Neural cell (in vitro differentiated cells): Measurements from ENCODE around the gene IGSF21. TPM values are rescaled to one million over a fixed set of nuclear protein-coding genes. Genes with fewer than 3 reads are reported as not detected.

ENCODE experiments used
- H2AFZ ChIP-seq: fragments of 200-600, 300-800 bp; sonication (generic), shearing (Covaris generic); 2 replicates; pipeline ENCODE4 v1.6.0; 2014; ENCODE audit warnings: low read depth, mild to moderate bottlenecking, antibody characterized with exemption, low read length, moderate library complexity
- H3F3A ChIP-seq: fragments of 200-600 bp; shearing (Covaris generic); 2 replicates; pipeline ENCODE4 v1.6.1; 2016; ENCODE audit warnings: mild to moderate bottlenecking, moderate library complexity, mixed read lengths, antibody characterized with exemption, low read length; ENCODE audit not compliant: insufficient read depth, poor library complexity, severe bottlenecking
- H3K27ac ChIP-seq: fragments of 200-600, 300-800 bp; sonication (generic), shearing (Covaris generic); 2 replicates; pipeline ENCODE4 v1.5.1; 2014; ENCODE audit warnings: mild to moderate bottlenecking, low read length, moderate library complexity
- H3K27me3 ChIP-seq: fragments of 300-800, 200-600 bp; sonication (generic), shearing (Covaris generic); 2 replicates; pipeline ENCODE4 v1.6.0; 2014; ENCODE audit warnings: mild to moderate bottlenecking, low read depth, low read length, moderate library complexity; ENCODE audit not compliant: insufficient read depth
- H3K36me3 ChIP-seq: fragments of 300-800, 200-600 bp; sonication (generic), shearing (Covaris generic); 2 replicates; pipeline ENCODE4 v1.5.1; 2014; ENCODE audit warnings: mild to moderate bottlenecking, antibody characterized with exemption, low read length, moderate library complexity; ENCODE audit not compliant: insufficient read depth
- H3K4me2 ChIP-seq: fragments of 300-800, 200-600 bp; sonication (generic), shearing (Covaris generic); 2 replicates; pipeline ENCODE4 v1.6.0; 2014; ENCODE audit warnings: mild to moderate bottlenecking, low read length
- H3K4me3 ChIP-seq: fragments of 300-800, 200-600 bp; sonication (generic), shearing (Covaris generic); 2 replicates; pipeline ENCODE4 v1.5.1; 2014; ENCODE audit warnings: mild to moderate bottlenecking, low read length, moderate library complexity
- H3K79me2 ChIP-seq: fragments of 200-600 bp; shearing (Covaris generic); replicated peaks from 2 replicates; pipeline ENCODE4 v1.6.0; 2014; ENCODE audit warnings: mild to moderate bottlenecking, low read length, moderate library complexity; ENCODE audit not compliant: insufficient read depth
- H3K9ac ChIP-seq: fragments of 300-800, 200-600 bp; sonication (generic), shearing (Covaris generic); 2 replicates; pipeline ENCODE4 v1.6.1; 2016; ENCODE audit warnings: mild to moderate bottlenecking, low read length, mixed read lengths
- H3K9me2 ChIP-seq: fragments of 200-600 bp; shearing (Covaris generic); 2 replicates; pipeline ENCODE4 v1.6.1; 2016; ENCODE audit warnings: mild to moderate bottlenecking, low read length, mixed read lengths; ENCODE audit not compliant: insufficient read depth
- H3K9me3 ChIP-seq: fragments of 200-600, 300-800 bp; sonication (generic), shearing (Covaris generic); 2 replicates; pipeline ENCODE4 v1.6.1; 2016; ENCODE audit warnings: mild to moderate bottlenecking, mixed run types, low read length, moderate library complexity, mixed read lengths
- H4K20me1 ChIP-seq: fragments of 200-600 bp; shearing (Covaris generic); 2 replicates; pipeline ENCODE4 v1.6.1; 2016; ENCODE audit warnings: mild to moderate bottlenecking, mixed run types; ENCODE audit not compliant: insufficient read depth
- EP300 ChIP-seq: fragments of 450-650 bp; conservative IDR thresholded peaks from 2 replicates; pipeline ENCODE4 v1.6.1; 2014; ENCODE audit warnings: antibody characterized with exemption, mild to moderate bottlenecking, moderate library complexity; ENCODE audit not compliant: poor library complexity, severe bottlenecking
- EZH2 ChIP-seq: fragments of 200-600, 300-800 bp; shearing (Covaris generic), sonication (generic); IDR thresholded peaks from 2 replicates; pipeline ENCODE4 v1.6.1; 2014; ENCODE audit warnings: antibody characterized with exemption, low read length, borderline replicate concordance, mild to moderate bottlenecking; ENCODE audit not compliant: insufficient read depth, poor library complexity, severe bottlenecking
- MXI1 ChIP-seq: fragments of 450-650 bp; conservative IDR thresholded peaks from 2 replicates; pipeline ENCODE4 v1.6.1; 2014; ENCODE audit warnings: antibody characterized with exemption, mild to moderate bottlenecking; ENCODE audit not compliant: poor library complexity, severe bottlenecking
- POLR2AphosphoS5 ChIP-seq: IDR thresholded peaks from 2 replicates; pipeline ENCODE4 v1.6.1; 2012
- RAD21 ChIP-seq: fragments of 450-650 bp; conservative IDR thresholded peaks from 2 replicates; pipeline ENCODE4 v1.6.1; 2014; ENCODE audit warnings: antibody characterized with exemption, mild to moderate bottlenecking, moderate library complexity
- SMC3 ChIP-seq: fragments of 450-650 bp; conservative IDR thresholded peaks from 2 replicates; pipeline ENCODE4 v1.6.1; 2014; ENCODE audit warnings: antibody characterized with exemption, mild to moderate bottlenecking, moderate library complexity; ENCODE audit not compliant: poor library complexity
- TAF1 ChIP-seq: IDR thresholded peaks from 2 replicates; pipeline ENCODE4 v1.6.1; 2012; ENCODE audit warnings: low read depth
- polyA plus RNA-seq: library from polyadenylated mRNA; depleted of rRNA; stranded (reverse); fragments of >200 nt; gene quantifications from 2 replicates; pipeline ENCODE4 v1.2.3, GENCODE V29; 2014
- TF ChIP-seq, protein P1 (sequence below): fragments of 450-650 bp; IDR thresholded peaks from 2 replicates; pipeline ENCODE4 v1.5.1; 2014; ENCODE audit warnings: antibody characterized with exemption, mild to moderate bottlenecking, moderate library complexity; ENCODE audit not compliant: poor library complexity, severe bottlenecking
- TF ChIP-seq, protein P2 (sequence below): IDR thresholded peaks from 2 replicates; pipeline ENCODE4 v1.6.1; 2012; ENCODE audit warnings: borderline replicate concordance

IGSF21 gene
- polyA plus RNA-seq, 1 donor from 2014 or later, result 2.4 TPM

DNA sequence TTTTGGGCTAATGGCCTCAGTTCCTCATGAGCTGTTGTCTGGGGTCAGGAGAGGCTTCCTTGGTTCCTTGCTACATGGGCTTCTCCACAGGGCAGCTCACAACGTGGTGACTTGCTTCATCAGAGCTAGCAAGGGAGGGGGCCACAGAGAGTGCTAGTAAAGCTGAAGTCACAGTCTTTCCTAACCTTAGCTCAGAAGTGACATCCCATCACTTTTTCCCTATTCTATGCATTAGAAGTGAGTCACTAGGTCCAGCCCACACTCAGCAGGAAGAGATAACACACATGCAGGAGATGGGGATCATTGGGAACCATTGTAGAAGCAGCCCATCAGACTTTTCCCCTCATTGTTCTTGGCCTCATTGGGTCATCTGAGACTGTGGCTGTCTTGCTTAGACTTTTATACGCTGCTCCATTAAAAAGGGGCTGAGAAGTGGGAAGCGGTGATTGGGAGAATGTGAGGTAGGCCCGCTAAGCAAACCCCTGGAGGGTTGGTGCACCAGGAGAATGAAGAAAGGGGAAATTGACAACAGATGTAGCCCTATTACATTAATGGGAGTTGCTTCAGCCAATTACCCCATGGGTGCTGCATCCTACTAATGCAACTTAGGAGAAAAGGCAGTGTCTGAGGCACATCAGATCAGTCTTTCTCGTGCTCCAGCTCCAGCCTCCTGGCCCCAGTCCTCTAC, 22.1 kb upstream of the IGSF21 start:
- H2AFZ ChIP-seq, result no peak overlapping the region
- H3K79me2 ChIP-seq, result no peaks in the 10 kb centered on the region
- no peak overlapping the region for H3K4me3 ChIP-seq
- no peak overlapping the region for H3K9ac ChIP-seq
- H3K27me3 ChIP-seq, result no peaks in the 10 kb centered on the region
- no peaks in the 10 kb centered on the region for H3K9me3 ChIP-seq
- no peaks in the 10 kb centered on the region for H3K36me3 ChIP-seq
- no peaks in the 10 kb centered on the region for H3K9me2 ChIP-seq
- H4K20me1 ChIP-seq, result no peaks in the 10 kb centered on the region
- H3K4me2 ChIP-seq, result no peak overlapping the region
- H3K27ac ChIP-seq, result no peak overlapping the region
- no peaks in the 10 kb centered on the region for H3F3A ChIP-seq
- TF ChIP-seq POLR2AphosphoS5 (no peak), EZH2 (no peak), MXI1 (no peak), SMC3 (no peak), RAD21 (no peak), EP300 (no peak), TAF1 (no peak)
- TF ChIP-seq, protein P1, sequence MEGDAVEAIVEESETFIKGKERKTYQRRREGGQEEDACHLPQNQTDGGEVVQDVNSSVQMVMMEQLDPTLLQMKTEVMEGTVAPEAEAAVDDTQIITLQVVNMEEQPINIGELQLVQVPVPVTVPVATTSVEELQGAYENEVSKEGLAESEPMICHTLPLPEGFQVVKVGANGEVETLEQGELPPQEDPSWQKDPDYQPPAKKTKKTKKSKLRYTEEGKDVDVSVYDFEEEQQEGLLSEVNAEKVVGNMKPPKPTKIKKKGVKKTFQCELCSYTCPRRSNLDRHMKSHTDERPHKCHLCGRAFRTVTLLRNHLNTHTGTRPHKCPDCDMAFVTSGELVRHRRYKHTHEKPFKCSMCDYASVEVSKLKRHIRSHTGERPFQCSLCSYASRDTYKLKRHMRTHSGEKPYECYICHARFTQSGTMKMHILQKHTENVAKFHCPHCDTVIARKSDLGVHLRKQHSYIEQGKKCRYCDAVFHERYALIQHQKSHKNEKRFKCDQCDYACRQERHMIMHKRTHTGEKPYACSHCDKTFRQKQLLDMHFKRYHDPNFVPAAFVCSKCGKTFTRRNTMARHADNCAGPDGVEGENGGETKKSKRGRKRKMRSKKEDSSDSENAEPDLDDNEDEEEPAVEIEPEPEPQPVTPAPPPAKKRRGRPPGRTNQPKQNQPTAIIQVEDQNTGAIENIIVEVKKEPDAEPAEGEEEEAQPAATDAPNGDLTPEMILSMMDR, result no peak
- TF ChIP-seq, protein P2, sequence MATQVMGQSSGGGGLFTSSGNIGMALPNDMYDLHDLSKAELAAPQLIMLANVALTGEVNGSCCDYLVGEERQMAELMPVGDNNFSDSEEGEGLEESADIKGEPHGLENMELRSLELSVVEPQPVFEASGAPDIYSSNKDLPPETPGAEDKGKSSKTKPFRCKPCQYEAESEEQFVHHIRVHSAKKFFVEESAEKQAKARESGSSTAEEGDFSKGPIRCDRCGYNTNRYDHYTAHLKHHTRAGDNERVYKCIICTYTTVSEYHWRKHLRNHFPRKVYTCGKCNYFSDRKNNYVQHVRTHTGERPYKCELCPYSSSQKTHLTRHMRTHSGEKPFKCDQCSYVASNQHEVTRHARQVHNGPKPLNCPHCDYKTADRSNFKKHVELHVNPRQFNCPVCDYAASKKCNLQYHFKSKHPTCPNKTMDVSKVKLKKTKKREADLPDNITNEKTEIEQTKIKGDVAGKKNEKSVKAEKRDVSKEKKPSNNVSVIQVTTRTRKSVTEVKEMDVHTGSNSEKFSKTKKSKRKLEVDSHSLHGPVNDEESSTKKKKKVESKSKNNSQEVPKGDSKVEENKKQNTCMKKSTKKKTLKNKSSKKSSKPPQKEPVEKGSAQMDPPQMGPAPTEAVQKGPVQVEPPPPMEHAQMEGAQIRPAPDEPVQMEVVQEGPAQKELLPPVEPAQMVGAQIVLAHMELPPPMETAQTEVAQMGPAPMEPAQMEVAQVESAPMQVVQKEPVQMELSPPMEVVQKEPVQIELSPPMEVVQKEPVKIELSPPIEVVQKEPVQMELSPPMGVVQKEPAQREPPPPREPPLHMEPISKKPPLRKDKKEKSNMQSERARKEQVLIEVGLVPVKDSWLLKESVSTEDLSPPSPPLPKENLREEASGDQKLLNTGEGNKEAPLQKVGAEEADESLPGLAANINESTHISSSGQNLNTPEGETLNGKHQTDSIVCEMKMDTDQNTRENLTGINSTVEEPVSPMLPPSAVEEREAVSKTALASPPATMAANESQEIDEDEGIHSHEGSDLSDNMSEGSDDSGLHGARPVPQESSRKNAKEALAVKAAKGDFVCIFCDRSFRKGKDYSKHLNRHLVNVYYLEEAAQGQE, result no peak

DNA sequence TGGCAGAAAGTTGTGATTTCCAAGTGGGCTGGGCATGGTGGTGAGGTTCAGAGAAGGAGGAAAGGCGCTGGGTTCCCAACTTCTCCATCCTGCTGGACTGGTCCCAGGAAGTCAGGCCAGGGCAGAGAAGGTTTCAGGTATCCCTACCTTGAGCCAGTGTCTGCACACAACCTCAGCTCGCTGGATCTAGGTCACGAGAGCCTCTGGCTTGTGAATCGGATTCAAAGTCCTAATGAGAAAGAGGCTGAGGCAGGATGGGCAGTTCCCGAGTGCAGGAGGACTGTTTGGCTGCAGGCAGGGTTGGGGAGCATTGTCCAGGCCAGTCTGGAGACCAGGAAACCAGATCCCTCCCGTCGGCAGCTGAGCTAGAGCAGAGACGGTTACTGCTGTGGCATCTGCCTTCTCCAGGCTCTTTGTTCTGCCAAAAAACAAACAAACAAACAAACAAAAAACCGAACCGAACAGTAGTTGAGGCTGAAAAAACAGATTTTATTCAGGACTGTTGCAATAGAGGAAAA, 19.5 kb upstream of the IGSF21 start:
- H3K79me2 ChIP-seq, result no peaks in the 10 kb centered on the region
- no peaks in the 10 kb centered on the region for H3F3A ChIP-seq
- H3K4me3 ChIP-seq, result no peak overlapping the region
- H2AFZ ChIP-seq, result no peak overlapping the region
- no peaks in the 10 kb centered on the region for H3K36me3 ChIP-seq
- no peaks in the 10 kb centered on the region for H3K27me3 ChIP-seq
- H3K27ac ChIP-seq, result no peak overlapping the region
- no peak overlapping the region for H3K9ac ChIP-seq
- no peaks in the 10 kb centered on the region for H3K9me2 ChIP-seq
- TF ChIP-seq RAD21 (no peak), EP300 (no peak), SMC3 (no peak), POLR2AphosphoS5 (no peak), MXI1 (no peak), EZH2 (no peak), TAF1 (no peak)
- TF ChIP-seq, protein P1, result no peak
- TF ChIP-seq, protein P2, result no peak
- H3K9me3 ChIP-seq, result no peaks in the 10 kb centered on the region
- H4K20me1 ChIP-seq, result no peaks in the 10 kb centered on the region
- no peak overlapping the region for H3K4me2 ChIP-seq
